Endothelial cell of umbilical vein (primary cell): Measurements from ENCODE around the gene DPP7. TPM values are rescaled to one million over a fixed set of nuclear protein-coding genes. Genes with fewer than 3 reads are reported as not detected.

Source experiments
- BruUV-seq: library from RNA; stranded (reverse); fragments of 400-500 nt; replicated peaks from 2 replicates; lab custom pipeline; 2021; lab: Mats Ljungman, UMichigan
- CTCF ChIA-PET: fragments of 300-600, 350-600 bp; sonication (Branson Sonifier 250); formaldehyde crosslinking; loops from one replicate; lab custom pipeline; 2021; ENCODE audit warnings: antibody characterized with exemption, inconsistent platforms; lab: Charles Lee
- POLR2A ChIA-PET: fragments of 300-600, 350-600 bp; sonication (Branson Sonifier 250); formaldehyde crosslinking; loops from one replicate; lab custom pipeline; 2021; ENCODE audit warnings: antibody characterized with exemption, inconsistent platforms; lab: Charles Lee
- DNase-seq: peaks from one replicate; pipeline ENCODE4 v3.0.0-alpha.2; 2011; ENCODE audit warnings: low read depth, low spot score
- FAIRE-seq: peaks from 2 replicates; lab custom pipeline; 2011; peaks lifted over from hg19 to GRCh38; lab: Jason Lieb, UNC
- H2AFZ ChIP-seq: 2 replicates; pipeline ENCODE4 v1.6.0; 2012; ENCODE audit warnings: low read depth, low read length, control low read depth, inconsistent platforms
- H3K27ac ChIP-seq: 2 replicates; pipeline ENCODE4 v1.5.1; 2011; ENCODE audit warnings: low read depth, mild to moderate bottlenecking, control low read depth, low read length, moderate library complexity; ENCODE audit not compliant: insufficient read depth
- H3K27me3 ChIP-seq, 2 experiments: 2 replicates each; pipeline versions ENCODE4 v1.6.0 to v1.6.1; 2011; ENCODE audit warnings: low read length in 2 of 2, mixed read lengths in 1 of 2; ENCODE audit not compliant: control insufficient read depth in 2 of 2, insufficient read depth in 2 of 2
- H3K36me3 ChIP-seq, 2 experiments: 2 replicates in 1 of 2; 3 replicates in 1 of 2; pipeline ENCODE4 v1.5.1; 2011; ENCODE audit warnings: low read length in 2 of 2, mild to moderate bottlenecking in 1 of 2, moderate library complexity in 1 of 2; ENCODE audit not compliant: control insufficient read depth in 2 of 2, insufficient read depth in 2 of 2; ENCODE audit errors: extremely low read depth in 1 of 2
- H3K4me1 ChIP-seq: 3 replicates; pipeline ENCODE4 v1.5.1; 2011; ENCODE audit warnings: mild to moderate bottlenecking, low read length; ENCODE audit not compliant: control insufficient read depth, insufficient read depth; ENCODE audit errors: extremely low read depth
- H3K4me2 ChIP-seq: 2 replicates; pipeline ENCODE4 v1.6.1; 2011; ENCODE audit warnings: low read length, control low read depth, mixed read lengths; ENCODE audit not compliant: insufficient read depth
- H3K4me3 ChIP-seq, 3 experiments: fragments of 200-600 bp in 1 of 3; sonication (generic), shearing (Covaris generic) in 1 of 3; replicated peaks in 1 of 3; 2 replicates each; pipeline ENCODE4 v1.5.1; 2011 to 2016; ENCODE audit warnings: control low read depth in 3 of 3, low read length in 3 of 3, mild to moderate bottlenecking in 2 of 3, inconsistent platforms in 1 of 3, low read depth in 1 of 3, moderate library complexity in 1 of 3; ENCODE audit not compliant: insufficient read depth in 1 of 3
- H3K79me2 ChIP-seq: 2 replicates; pipeline ENCODE4 v1.6.0; 2012; ENCODE audit warnings: low read length, inconsistent platforms; ENCODE audit not compliant: control insufficient read depth, insufficient read depth
- H3K9ac ChIP-seq: replicated peaks from 2 replicates; pipeline ENCODE3; 2011; ENCODE audit warnings: low read length, control low read depth; ENCODE audit not compliant: insufficient read depth; ENCODE audit errors: extremely low read depth
- H3K9me1 ChIP-seq: replicated peaks from 3 replicates; pipeline ENCODE4 v1.6.0; 2011; ENCODE audit warnings: mild to moderate bottlenecking, low read length; ENCODE audit not compliant: control insufficient read depth, insufficient read depth; ENCODE audit errors: extremely low read depth
- H3K9me3 ChIP-seq: replicated peaks from 2 replicates; pipeline ENCODE4 v1.5.1; 2012; ENCODE audit warnings: low read length, inconsistent platforms; ENCODE audit not compliant: control insufficient read depth, insufficient read depth
- H4K20me1 ChIP-seq: replicated peaks from 2 replicates; pipeline ENCODE3; 2011; ENCODE audit warnings: mild to moderate bottlenecking, low read length; ENCODE audit not compliant: control insufficient read depth, insufficient read depth; ENCODE audit errors: extremely low read depth
- CTCF ChIP-seq, 2 donors: IDR thresholded peaks; 1 replicate in 1 of 2; 2 replicates in 1 of 2; pipeline ENCODE4 v1.5.1; 2011; ENCODE audit warnings: low read length in 2 of 2, mild to moderate bottlenecking in 2 of 2, moderate library complexity in 2 of 2, control low read depth in 1 of 2, inconsistent platforms in 1 of 2, low read depth in 1 of 2; ENCODE audit not compliant: insufficient read depth in 1 of 2; ENCODE audit errors: extremely low read depth in 1 of 2
- EZH2 ChIP-seq: IDR thresholded peaks from 2 replicates; pipeline ENCODE4 v1.6.1; 2012; ENCODE audit warnings: borderline replicate concordance, low read depth, mild to moderate bottlenecking, moderate library complexity, low read length, inconsistent platforms; ENCODE audit not compliant: severe bottlenecking
- FOS ChIP-seq: IDR thresholded peaks from 2 replicates; pipeline ENCODE4 v1.6.1; 2011; ENCODE audit warnings: mild to moderate bottlenecking, low read length, moderate library complexity, borderline replicate concordance; ENCODE audit not compliant: insufficient read depth
- GATA2 ChIP-seq: IDR thresholded peaks from 2 replicates; pipeline ENCODE4 v1.7.0; 2011; ENCODE audit warnings: low read depth, mild to moderate bottlenecking, moderate library complexity, mixed read lengths, low read length; ENCODE audit not compliant: insufficient read length, insufficient read depth
- JUN ChIP-seq: IDR thresholded peaks from 2 replicates; pipeline ENCODE4 v1.6.1; 2011; ENCODE audit warnings: borderline replicate concordance, low read depth; ENCODE audit not compliant: insufficient read length, insufficient read depth
- MAX ChIP-seq: IDR thresholded peaks from 2 replicates; pipeline ENCODE4 v1.6.1; 2011; ENCODE audit not compliant: insufficient read depth, insufficient read length
- MYC ChIP-seq: IDR thresholded peaks from one replicate; pipeline ENCODE4 v1.6.1; 2011; ENCODE audit warnings: mild to moderate bottlenecking, low read depth, low read length
- POLR2A ChIP-seq: IDR thresholded peaks from 2 replicates; pipeline ENCODE4 v1.6.1; 2012; ENCODE audit warnings: low read depth, mild to moderate bottlenecking, control low read depth, low read length
- POLR2AphosphoS5 ChIP-seq: IDR thresholded peaks from 2 replicates; pipeline ENCODE4 v1.6.1; 2012; ENCODE audit warnings: low read depth, mild to moderate bottlenecking, control low read depth, low read length, moderate library complexity; ENCODE audit not compliant: insufficient read depth
- dilution Hi-C: fragments of 300-500 bp; cut with MboI; formaldehyde crosslinking; loops from one replicate; pipeline ENCODE4 v1.15.0; 2019; ENCODE audit warnings: low sequenced_read_pairs; ENCODE audit not compliant: extremely low pct_ligation_motif_present
- intact Hi-C: fragments of 100-400 bp; cut with micrococcal nuclease; formaldehyde crosslinking; loops from one replicate; pipeline ENCODE4 v1.10.0; 2022
- polyA plus RNA-seq, 4 experiments: library from polyadenylated mRNA; depleted of rRNA in 3 of 4; stranded (reverse) in 3 of 4; unstranded in 1 of 4; fragments of >200 nt; gene quantifications; 2 replicates each; pipeline versions ENCODE4 v1.2.1 to v1.2.3, GENCODE V29; 2011 to 2012; ENCODE audit warnings: missing spikeins in 1 of 4
- total RNA-seq: library from RNA; stranded (reverse); gene quantifications from 2 replicates; pipeline ENCODE4 v1.2.3, GENCODE V29; 2021

DPP7 gene
- total and polyA plus RNA-seq, 2 donors (not counting 3 experiments of a cell fraction or from before 2014, with no cell fraction given) = 149 to 200 TPM

- no peak for DNase-seq
- Histone ChIP-seq H3K4me3 (peak overlapping the region; percentile 42 to 62 (median 47)), H3K9me3 (no peaks in the 10 kb centered on the region), H3K27ac (peak overlapping the region; percentile 6), H3K36me3 (peaks cover 0 to 13% of the 10 kb centered on the region in 2 experiments), H2AFZ (peak overlapping the region; percentile 52), H3K4me2 (peak overlapping the region; percentile 90), H3K27me3 (no peaks in the 10 kb centered on the region), H3K4me1 (peaks cover 28% of the 10 kb centered on the region), H4K20me1 (no peaks in the 10 kb centered on the region), H3K79me2 (no peaks in the 10 kb centered on the region), H3K9me1 (no peaks in the 10 kb centered on the region), H3K9ac (peak overlapping the region; percentile 59)
- ChIA-PET POLR2A (interaction anchor here (0.6 to 1.7 kb wide), 3 partner anchors 149 to 155 kb away, joined by 3 to 10 read pairs (median 3); partner anchors contain the start of gene TUBB4B), CTCF (interaction anchor here (1.4 to 1.7 kb wide), 5 partner anchors 16 to 140 kb away, joined by 3 to 12 read pairs (median 8); partner anchors contain the start of genes RNF224 and SAPCD2)
- BruUV-seq = TSS peak; percentile 7
- dilution Hi-C loops (no loop called here), intact Hi-C loops (loop anchor here (2.0 kb wide), 2 partner anchors 27 to 59 kb away; partner anchors contain the start of genes ABCA2 and DPP7)
- FAIRE-seq = no peak
- TF ChIP-seq GATA2 (no peak), JUN (no peak), MYC (no peak), MAX (no peak), EZH2 (no peak), FOS (no peak), POLR2AphosphoS5 (no peak), CTCF (IDR thresholded peaks at IDR 0.05; ENCODE audit: extremely low read depth in 1 of 2, insufficient read depth in 1 of 2, low read depth in 1 of 2, low read length in 2 of 2) (no peak), POLR2A (no peak)
These were observed 27.1 kb downstream of the DPP7 start for GRCh38 chr9:137087409-137087925.
